Type B pancreatic cell (in vitro differentiated cells): ENCODE measurements around the gene PKP1. TPM values are rescaled to one million over a fixed set of nuclear protein-coding genes. Genes with fewer than 3 reads are reported as not detected.

ENCODE experiments used
- DNase-seq: peaks from one replicate; pipeline ENCODE4 v3.0.0; 2021; ENCODE audit warnings: mixed read lengths; ENCODE audit not compliant: unreplicated experiment; ENCODE audit errors: extremely low spot score
- H3K27ac Mint-ChIP-seq: 2 replicates; pipeline ENCODE4 v1.8.0; 2021; ENCODE audit warnings: mild to moderate bottlenecking, mixed read lengths
- H3K27me3 Mint-ChIP-seq: 2 replicates; pipeline ENCODE4 v1.8.0; 2021; ENCODE audit warnings: mixed read lengths
- H3K36me3 Mint-ChIP-seq: 2 replicates; pipeline ENCODE4 v1.8.0; 2021; ENCODE audit warnings: mixed read lengths
- H3K4me1 Mint-ChIP-seq: one replicate; pipeline ENCODE4 v1.8.0; 2021; ENCODE audit warnings: mixed read lengths; ENCODE audit not compliant: unreplicated experiment
- H3K4me3 Mint-ChIP-seq: 2 replicates; pipeline ENCODE4 v1.8.0; 2021; ENCODE audit warnings: mild to moderate bottlenecking, mixed read lengths
- H3K9me3 Mint-ChIP-seq: 2 replicates; pipeline ENCODE4 v1.8.0; 2021; ENCODE audit warnings: mixed read lengths
- total RNA-seq: library from RNA; stranded (reverse); gene quantifications from 2 replicates; pipeline ENCODE4 v1.2.1, GENCODE V29; 2021; ENCODE audit warnings: low replicate concordance
- TF ChIP-seq, protein P1 (sequence below): fragments of 200-600 bp; sonication (generic); conservative IDR thresholded peaks from 2 replicates; pipeline ENCODE4 v1.5.0; 2021; ENCODE audit warnings: antibody characterized with exemption, mild to moderate bottlenecking

Gene PKP1
- total RNA-seq, 1 donor from 2014 or later = 7.6 TPM

- Mint-ChIP-seq H3K27ac (no peak overlapping the region), H3K36me3 (no peaks in the 10 kb centered on the region), H3K4me3 (no peak overlapping the region), H3K9me3 (no peaks in the 10 kb centered on the region), H3K4me1 (peaks cover 5% of the 10 kb centered on the region), H3K27me3 (peaks cover 18% of the 10 kb centered on the region)
- TF ChIP-seq, protein P1, sequence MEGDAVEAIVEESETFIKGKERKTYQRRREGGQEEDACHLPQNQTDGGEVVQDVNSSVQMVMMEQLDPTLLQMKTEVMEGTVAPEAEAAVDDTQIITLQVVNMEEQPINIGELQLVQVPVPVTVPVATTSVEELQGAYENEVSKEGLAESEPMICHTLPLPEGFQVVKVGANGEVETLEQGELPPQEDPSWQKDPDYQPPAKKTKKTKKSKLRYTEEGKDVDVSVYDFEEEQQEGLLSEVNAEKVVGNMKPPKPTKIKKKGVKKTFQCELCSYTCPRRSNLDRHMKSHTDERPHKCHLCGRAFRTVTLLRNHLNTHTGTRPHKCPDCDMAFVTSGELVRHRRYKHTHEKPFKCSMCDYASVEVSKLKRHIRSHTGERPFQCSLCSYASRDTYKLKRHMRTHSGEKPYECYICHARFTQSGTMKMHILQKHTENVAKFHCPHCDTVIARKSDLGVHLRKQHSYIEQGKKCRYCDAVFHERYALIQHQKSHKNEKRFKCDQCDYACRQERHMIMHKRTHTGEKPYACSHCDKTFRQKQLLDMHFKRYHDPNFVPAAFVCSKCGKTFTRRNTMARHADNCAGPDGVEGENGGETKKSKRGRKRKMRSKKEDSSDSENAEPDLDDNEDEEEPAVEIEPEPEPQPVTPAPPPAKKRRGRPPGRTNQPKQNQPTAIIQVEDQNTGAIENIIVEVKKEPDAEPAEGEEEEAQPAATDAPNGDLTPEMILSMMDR = no peak
- DNase-seq = no peak
Measured at GRCh38 chr1:201326710-201327109, 43.4 kb downstream of the PKP1 start.

- Mint-ChIP-seq H3K4me1 (peaks cover 5% of the 10 kb centered on the region), H3K4me3 (no peak overlapping the region), H3K9me3 (no peaks in the 10 kb centered on the region), H3K36me3 (no peaks in the 10 kb centered on the region), H3K27me3 (peaks cover 18% of the 10 kb centered on the region), H3K27ac (no peak overlapping the region)
- TF ChIP-seq, protein P1 = no peak
- no peak for DNase-seq
Measured at GRCh38 chr1:201327687-201328240, 44.5 kb downstream of the PKP1 start.

GRCh38 chr1:201328576-201328975 lies 45.3 kb downstream of the PKP1 start:
- TF ChIP-seq, protein P1 = no peak
- H3K9me3 Mint-ChIP-seq = no peaks in the 10 kb centered on the region
- no peaks in the 10 kb centered on the region for H3K36me3 Mint-ChIP-seq
- peaks cover 18% of the 10 kb centered on the region for H3K27me3 Mint-ChIP-seq
- no peak overlapping the region for H3K27ac Mint-ChIP-seq
- no peak for DNase-seq
- no peak overlapping the region for H3K4me3 Mint-ChIP-seq
- H3K4me1 Mint-ChIP-seq = peaks cover 5% of the 10 kb centered on the region

GRCh38 chr1:201329286-201329685 lies 46.0 kb downstream of the PKP1 start:
- Mint-ChIP-seq H3K4me1 (peaks cover 9% of the 10 kb centered on the region), H3K27me3 (peaks cover 18% of the 10 kb centered on the region), H3K27ac (no peak overlapping the region), H3K4me3 (no peak overlapping the region), H3K36me3 (no peaks in the 10 kb centered on the region), H3K9me3 (no peaks in the 10 kb centered on the region)
- DNase-seq = no peak
- TF ChIP-seq, protein P1 = no peak

DNA sequence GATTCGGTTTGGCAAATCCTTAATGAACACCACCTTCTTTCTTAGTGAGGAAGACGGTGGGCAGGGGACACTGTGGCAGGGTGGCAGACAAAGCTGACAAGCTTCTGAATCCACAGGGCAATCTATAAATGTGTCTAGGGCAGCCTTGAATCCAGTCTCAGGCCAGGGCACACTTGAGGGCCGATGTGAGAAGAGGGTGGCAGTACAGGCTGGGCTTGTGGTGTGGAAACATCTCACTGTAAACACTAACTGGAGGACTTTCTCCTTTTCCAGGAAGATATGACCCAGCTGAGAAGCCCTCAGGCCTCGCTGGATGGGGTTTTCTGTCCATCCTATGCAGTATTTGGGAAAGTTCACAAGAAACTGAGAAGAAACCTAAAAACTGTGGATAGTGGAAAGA lies 46.5 kb downstream of the PKP1 start:
- H3K9me3 Mint-ChIP-seq = no peaks in the 10 kb centered on the region
- TF ChIP-seq, protein P1 = no peak
- peaks cover 11% of the 10 kb centered on the region for H3K4me1 Mint-ChIP-seq
- no peak for DNase-seq
- no peak overlapping the region for H3K27ac Mint-ChIP-seq
- peaks cover 22% of the 10 kb centered on the region for H3K27me3 Mint-ChIP-seq
- no peak overlapping the region for H3K4me3 Mint-ChIP-seq
- no peaks in the 10 kb centered on the region for H3K36me3 Mint-ChIP-seq

GRCh38 chr1:201330541-201330940 lies 47.2 kb downstream of the PKP1 start:
- Mint-ChIP-seq H3K9me3 (no peaks in the 10 kb centered on the region), H3K36me3 (no peaks in the 10 kb centered on the region), H3K4me1 (peaks cover 17% of the 10 kb centered on the region), H3K27ac (no peak overlapping the region), H3K4me3 (no peak overlapping the region), H3K27me3 (peaks cover 23% of the 10 kb centered on the region)
- no peak for DNase-seq
- TF ChIP-seq, protein P1 = no peak
